GM12892 (cell line): ENCODE results near the gene TEKTIP1.

Experiments used
- DNase-seq: peaks from one replicate; pipeline ENCODE4 v3.0.0; 2011; ENCODE audit not compliant: insufficient read length
- FAIRE-seq: peaks from 2 replicates; lab custom pipeline; 2011; peaks lifted over from hg19 to GRCh38; lab: Jason Lieb, UNC
- POLR2A ChIP-seq: IDR thresholded peaks from 2 replicates; pipeline ENCODE4 v1.6.1; 2011; ENCODE audit warnings: low read depth, low read length, control low read depth
- POLR2AphosphoS5 ChIP-seq: IDR thresholded peaks from 2 replicates; pipeline ENCODE4 v1.6.1; 2011; ENCODE audit warnings: low read depth, low read length, control low read depth
- TAF1 ChIP-seq: IDR thresholded peaks from 2 replicates; pipeline ENCODE4 v1.6.1; 2011; ENCODE audit warnings: low read depth, mild to moderate bottlenecking, control low read depth, low read length, borderline replicate concordance

Gene TEKTIP1

DNA sequence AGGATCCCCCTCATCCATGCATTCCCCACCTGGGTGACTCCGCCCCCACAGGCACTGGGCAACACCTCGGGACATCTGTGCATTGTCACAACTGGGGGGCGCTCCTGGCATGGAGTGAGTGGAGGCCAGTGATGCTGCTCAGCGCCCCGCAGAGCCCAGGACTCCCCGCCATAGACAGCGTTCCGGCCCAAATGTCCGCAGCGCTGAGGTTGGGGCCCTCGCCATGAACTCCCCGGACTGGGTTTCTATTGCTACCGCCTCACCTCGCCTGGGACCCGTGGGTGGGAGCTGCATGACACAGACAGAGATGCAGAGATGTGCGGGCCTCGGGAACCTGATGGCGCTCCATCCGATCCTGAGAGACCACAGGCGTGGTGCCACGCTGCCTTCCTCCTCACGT lies 28.2 kb upstream of the TEKTIP1 start:
- no peak for FAIRE-seq
- DNase-seq = no peak
- no peak for TF ChIP-seq POLR2A
- no peak for TF ChIP-seq TAF1
- TF ChIP-seq POLR2AphosphoS5 = no peak

- DNase-seq = no peak
- TF ChIP-seq POLR2AphosphoS5 (no peak), POLR2A (no peak), TAF1 (no peak)
- FAIRE-seq = no peak
Observed at GRCh38 chr19:3511506-3512251, 27.3 kb upstream of the TEKTIP1 start.

DNA sequence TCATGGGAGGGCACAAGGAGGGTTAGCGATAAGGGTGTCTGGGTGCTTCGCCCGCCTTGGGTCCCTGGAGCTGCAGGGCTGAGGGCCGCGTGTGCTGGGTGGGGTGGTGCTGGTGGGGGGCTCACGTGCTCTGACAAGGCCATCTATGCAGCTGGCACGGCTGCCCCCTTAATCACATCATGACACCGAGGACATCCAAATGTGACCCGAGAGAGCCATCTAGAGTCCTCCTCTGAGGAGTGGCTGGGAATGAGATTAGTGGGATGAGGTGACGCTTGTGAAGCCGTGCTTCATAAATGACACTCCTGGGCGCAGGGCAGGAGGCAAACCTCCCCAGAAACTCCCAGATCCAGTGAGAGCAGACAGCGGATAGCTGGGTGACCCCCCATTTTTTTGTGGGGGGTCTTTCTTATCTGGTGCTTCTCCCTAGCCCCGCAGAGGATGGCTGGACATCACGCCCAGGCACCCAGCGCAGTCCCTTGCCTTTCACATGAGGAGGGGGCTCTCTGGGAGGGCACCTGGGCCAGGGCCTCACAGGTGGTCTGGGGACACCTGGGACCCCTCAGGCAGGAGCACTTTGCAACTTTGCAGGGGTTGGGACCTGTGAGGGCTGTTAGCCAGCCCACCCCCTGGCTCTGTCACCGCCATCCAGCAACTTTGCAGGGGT lies 26.3 kb upstream of the TEKTIP1 start:
- no peak for FAIRE-seq
- TF ChIP-seq POLR2AphosphoS5 = no peak
- TF ChIP-seq TAF1 = no peak
- TF ChIP-seq POLR2A = no peak
- no peak for DNase-seq

DNA sequence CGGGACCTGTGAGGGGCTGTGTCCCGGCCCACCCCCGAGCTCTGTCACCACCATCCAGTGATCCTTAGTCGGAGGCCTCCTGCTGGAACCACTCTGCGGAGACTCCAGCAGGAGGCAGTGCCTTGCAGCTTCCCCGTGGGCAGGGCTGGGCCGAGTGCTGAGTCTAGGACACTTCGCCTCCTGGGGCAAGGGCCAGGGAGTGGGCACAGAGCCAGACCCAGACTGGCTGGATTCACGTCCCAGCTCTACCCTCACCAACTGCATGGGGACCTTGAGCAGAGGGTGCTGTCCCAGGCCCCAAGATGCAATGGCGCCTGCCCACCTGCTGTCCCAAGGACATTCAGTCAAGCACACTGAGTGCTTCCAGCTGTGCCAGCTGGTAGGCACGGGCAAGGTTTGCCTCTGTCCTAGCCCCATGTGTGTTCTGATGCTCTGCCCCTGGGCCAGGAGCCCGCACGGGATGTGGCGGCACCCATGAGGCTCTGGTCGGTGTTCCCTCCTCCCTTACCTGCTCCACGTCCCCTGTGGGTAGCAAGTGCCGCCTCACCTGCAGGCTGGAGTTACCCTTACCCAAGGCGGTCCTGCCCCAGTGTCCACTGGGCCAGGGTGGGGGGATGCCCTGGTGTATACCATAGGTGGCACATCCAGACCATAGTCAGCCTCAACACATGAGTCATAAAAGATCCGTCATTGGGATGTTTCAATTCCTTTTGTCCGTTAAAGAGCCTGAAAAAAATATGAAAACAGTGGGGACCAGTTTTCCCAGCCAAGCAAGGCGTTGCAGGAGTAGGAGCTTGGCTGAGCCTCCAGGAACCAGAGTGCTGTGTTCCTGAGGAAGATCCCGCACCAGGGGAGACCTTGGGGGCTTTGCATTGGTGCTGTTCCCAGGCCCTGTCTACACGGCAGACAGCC lies 25.5 kb upstream of the TEKTIP1 start:
- no peak for TF ChIP-seq POLR2A
- TF ChIP-seq POLR2AphosphoS5 = no peak
- no peak for TF ChIP-seq TAF1
- FAIRE-seq (no peak), DNase-seq (no peak)

GRCh38 chr19:3514930-3515329 lies 24.0 kb upstream of the TEKTIP1 start:
- FAIRE-seq (no peak), DNase-seq (no peak)
- TF ChIP-seq POLR2AphosphoS5 = no peak
- no peak for TF ChIP-seq TAF1
- no peak for TF ChIP-seq POLR2A

DNA sequence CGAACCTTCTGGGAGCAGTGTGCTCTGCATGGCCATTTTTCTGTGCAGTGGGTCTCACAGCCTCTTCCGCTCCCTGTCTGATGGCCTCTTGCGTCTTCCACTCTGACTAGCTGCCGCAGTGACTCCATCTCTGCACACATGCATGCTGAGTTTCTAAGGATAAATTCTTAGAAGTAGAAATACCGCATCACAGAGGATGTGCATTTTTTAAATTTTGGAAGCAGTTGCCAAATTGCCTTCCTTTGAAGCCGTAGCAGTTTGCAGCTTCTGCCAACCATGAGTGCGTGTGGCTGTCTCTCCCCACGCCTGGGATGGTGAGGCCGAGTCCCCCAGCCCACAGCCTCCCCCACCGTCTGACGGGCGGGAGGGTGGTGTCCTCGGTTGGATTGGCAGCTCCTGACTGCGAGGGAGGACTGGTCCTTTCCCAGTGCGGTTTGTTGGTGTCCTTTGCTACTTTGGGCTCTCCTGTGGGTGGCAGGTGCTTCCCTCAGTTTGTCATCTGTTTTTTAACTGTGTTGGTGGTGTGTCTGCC lies 23.0 kb upstream of the TEKTIP1 start:
- FAIRE-seq (no peak), DNase-seq (no peak)
- TF ChIP-seq POLR2A (no peak), POLR2AphosphoS5 (no peak), TAF1 (no peak)

GRCh38 chr19:3516675-3517207 lies 22.2 kb upstream of the TEKTIP1 start:
- TF ChIP-seq POLR2A (no peak), POLR2AphosphoS5 (no peak), TAF1 (no peak)
- no peak for FAIRE-seq
- no peak for DNase-seq

GRCh38 chr19:3517638-3518037 lies 21.3 kb upstream of the TEKTIP1 start:
- DNase-seq = no peak
- no peak for FAIRE-seq
- no peak for TF ChIP-seq TAF1
- no peak for TF ChIP-seq POLR2AphosphoS5
- TF ChIP-seq POLR2A = no peak

- no peak for FAIRE-seq
- DNase-seq = no peak
- no peak for TF ChIP-seq POLR2A
- TF ChIP-seq POLR2AphosphoS5 = no peak
- no peak for TF ChIP-seq TAF1
Observed at GRCh38 chr19:3518255-3518654, 20.7 kb upstream of the TEKTIP1 start.

DNA sequence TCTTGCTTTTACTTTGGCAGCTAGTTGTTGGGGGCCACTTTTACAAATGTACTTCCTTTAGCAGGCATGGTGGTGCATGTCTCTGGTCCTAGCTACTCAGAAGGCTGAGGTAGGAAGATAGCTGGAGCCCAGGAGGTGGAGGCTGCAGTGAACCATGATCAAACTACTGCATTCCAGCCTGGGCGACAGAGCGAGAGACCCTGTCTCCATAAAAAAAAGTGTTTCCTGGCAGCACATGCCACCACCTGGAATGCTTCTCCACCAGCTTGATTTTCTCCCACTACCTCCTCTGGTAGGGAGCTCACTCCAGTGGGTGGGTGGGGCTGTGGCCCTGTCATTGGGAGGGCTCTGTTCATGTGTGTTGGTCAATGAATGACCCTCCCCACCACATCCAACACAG lies 20.3 kb upstream of the TEKTIP1 start:
- FAIRE-seq (no peak), DNase-seq (no peak)
- no peak for TF ChIP-seq POLR2AphosphoS5
- no peak for TF ChIP-seq TAF1
- TF ChIP-seq POLR2A = no peak
